Panc1 (cell line): ENCODE results near the gene PRKG1. TPM values are rescaled to one million over a fixed set of nuclear protein-coding genes. Genes with fewer than 3 reads are reported as not detected.

ENCODE experiments used
- ATAC-seq: fragments of 200-7000 bp; cut with Tn5 transposase; 2 replicates; pipeline ENCODE4 v1.9.1; 2020; ENCODE audit warnings: mild to moderate bottlenecking, moderate library complexity
- BruUV-seq: library from RNA; stranded (reverse); fragments of 400-500 nt; replicated peaks from 2 replicates; lab custom pipeline; 2021; lab: Mats Ljungman, UMichigan
- CTCF ChIA-PET: fragments of 300-600 bp; sonication (Branson Sonifier 250); formaldehyde crosslinking; loops from one replicate; lab custom pipeline; 2022; ENCODE audit warnings: antibody characterized with exemption; lab: Charles Lee
- POLR2A ChIA-PET: fragments of 300-600 bp; sonication (Branson Sonifier 250); formaldehyde crosslinking; loops from one replicate; lab custom pipeline; 2022; ENCODE audit warnings: antibody characterized with exemption; lab: Charles Lee
- DNase-seq: peaks from one replicate; pipeline ENCODE4 v3.0.0-alpha.2; 2010; ENCODE audit warnings: low read depth, low spot score
- H3K27ac ChIP-seq: 2 replicates; pipeline ENCODE4 v1.5.1; 2011; ENCODE audit warnings: mild to moderate bottlenecking, low read length, inconsistent platforms
- H3K27me3 ChIP-seq: fragments of 200-500 bp; sonication (Bioruptor generic); 2 replicates; pipeline ENCODE4 v1.6.0; 2014; ENCODE audit warnings: low read length, inconsistent platforms; ENCODE audit not compliant: control insufficient read depth, insufficient read depth
- H3K36me3 ChIP-seq: fragments of 200-500 bp; sonication (Bioruptor generic); 2 replicates; pipeline ENCODE4 v1.5.1; 2014; ENCODE audit warnings: inconsistent platforms, mild to moderate bottlenecking, low read length, moderate library complexity; ENCODE audit not compliant: control insufficient read depth, insufficient read depth
- H3K4me1 ChIP-seq: 2 replicates; pipeline ENCODE4 v1.5.1; 2011; ENCODE audit warnings: inconsistent platforms, mild to moderate bottlenecking, low read length, moderate library complexity; ENCODE audit not compliant: control insufficient read depth, insufficient read depth
- H3K4me3 ChIP-seq, 2 experiments: 2 replicates each; pipeline ENCODE4 v1.5.1; 2011 to 2012; ENCODE audit warnings: low read depth in 2 of 2, low read length in 2 of 2, mild to moderate bottlenecking in 2 of 2, inconsistent platforms in 1 of 2, moderate library complexity in 1 of 2
- H3K9me3 ChIP-seq: fragments of 200-500 bp; sonication (Bioruptor generic); 2 replicates; pipeline ENCODE4 v1.5.1; 2014; ENCODE audit warnings: low read depth, mild to moderate bottlenecking, inconsistent platforms, low read length, moderate library complexity; ENCODE audit not compliant: control insufficient read depth, insufficient read depth
- POLR2AphosphoS5 ChIP-seq: IDR thresholded peaks from 2 replicates; pipeline ENCODE4 v1.6.1; 2012; ENCODE audit warnings: mild to moderate bottlenecking, low read depth, low read length, moderate library complexity
- REST ChIP-seq, 2 experiments: IDR thresholded peaks; 2 replicates each; pipeline ENCODE4 v1.6.1; 2011 to 2012; ENCODE audit warnings: low read depth in 2 of 2, control low read depth in 1 of 2, low read length in 1 of 2, mild to moderate bottlenecking in 1 of 2, moderate library complexity in 1 of 2; ENCODE audit not compliant: insufficient read depth in 1 of 2
- SIN3A ChIP-seq: IDR thresholded peaks from 2 replicates; pipeline ENCODE4 v1.6.1; 2012; ENCODE audit warnings: low read depth, mild to moderate bottlenecking, low read length, moderate library complexity, borderline replicate concordance; ENCODE audit not compliant: insufficient read depth
- TCF7L2 ChIP-seq: IDR thresholded peaks from 2 replicates; pipeline ENCODE4 v1.6.1; 2011; ENCODE audit warnings: mild to moderate bottlenecking, low read depth, low read length, inconsistent platforms
- in situ Hi-C: cut with HindIII; loops from 2 replicates; pipeline ENCODE4 v1.10.0; 2016; ENCODE audit warnings: low sequenced_read_pairs, low pct_unique_long_range_greater_than_20kb
- intact Hi-C: fragments of 100-400 bp; cut with micrococcal nuclease; formaldehyde crosslinking; loops from one replicate; pipeline ENCODE4 v1.10.0; 2022; ENCODE audit not compliant: unreplicated experiment
- total RNA-seq: library from RNA; stranded (reverse); gene quantifications from one replicate; pipeline ENCODE4 v1.2.1, GENCODE V29; 2021; ENCODE audit not compliant: unreplicated experiment
- TF ChIP-seq, protein P1 (sequence below): fragments of 450-650 bp; IDR thresholded peaks from 2 replicates; pipeline ENCODE4 v1.5.1; 2017; ENCODE audit warnings: mild to moderate bottlenecking

Gene PRKG1
- total RNA-seq, 1 experiment from 2014 or later = 0.92 TPM

DNA sequence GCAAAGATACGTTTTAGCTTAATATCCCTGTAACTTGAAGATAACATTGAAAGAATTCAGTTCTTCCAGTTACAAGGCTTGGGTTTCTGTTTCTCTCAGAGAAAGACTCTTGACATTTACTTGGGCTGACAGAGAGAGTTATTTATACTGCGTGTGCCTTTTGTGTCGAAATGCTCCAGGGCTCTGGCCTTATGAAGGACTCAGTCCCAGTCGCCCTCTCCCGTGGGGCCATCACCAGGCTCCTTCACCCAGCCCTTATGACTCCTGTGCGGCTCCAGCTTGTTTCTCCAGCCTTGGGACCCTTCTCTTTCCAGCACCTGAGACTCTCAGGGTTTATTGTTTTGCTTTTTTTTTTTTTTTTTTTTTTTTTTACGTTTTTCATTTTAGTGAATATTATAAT is 997.5 kb downstream of the PRKG1 start:
- Histone ChIP-seq H3K27me3 (no peaks in the 10 kb centered on the region), H3K27ac (no peak overlapping the region), H3K4me1 (no peaks in the 10 kb centered on the region), H3K9me3 (no peaks in the 10 kb centered on the region), H3K36me3 (no peaks in the 10 kb centered on the region), H3K4me3 (no peak overlapping the region)
- no TSS peak for BruUV-seq
- intact Hi-C loops (no loop called here), in situ Hi-C loops (no loop called here)
- no peak for ATAC-seq
- DNase-seq = no peak
- CTCF ChIA-PET = no interaction called here
- POLR2A ChIA-PET = no interaction called here
- TF ChIP-seq, protein P1, sequence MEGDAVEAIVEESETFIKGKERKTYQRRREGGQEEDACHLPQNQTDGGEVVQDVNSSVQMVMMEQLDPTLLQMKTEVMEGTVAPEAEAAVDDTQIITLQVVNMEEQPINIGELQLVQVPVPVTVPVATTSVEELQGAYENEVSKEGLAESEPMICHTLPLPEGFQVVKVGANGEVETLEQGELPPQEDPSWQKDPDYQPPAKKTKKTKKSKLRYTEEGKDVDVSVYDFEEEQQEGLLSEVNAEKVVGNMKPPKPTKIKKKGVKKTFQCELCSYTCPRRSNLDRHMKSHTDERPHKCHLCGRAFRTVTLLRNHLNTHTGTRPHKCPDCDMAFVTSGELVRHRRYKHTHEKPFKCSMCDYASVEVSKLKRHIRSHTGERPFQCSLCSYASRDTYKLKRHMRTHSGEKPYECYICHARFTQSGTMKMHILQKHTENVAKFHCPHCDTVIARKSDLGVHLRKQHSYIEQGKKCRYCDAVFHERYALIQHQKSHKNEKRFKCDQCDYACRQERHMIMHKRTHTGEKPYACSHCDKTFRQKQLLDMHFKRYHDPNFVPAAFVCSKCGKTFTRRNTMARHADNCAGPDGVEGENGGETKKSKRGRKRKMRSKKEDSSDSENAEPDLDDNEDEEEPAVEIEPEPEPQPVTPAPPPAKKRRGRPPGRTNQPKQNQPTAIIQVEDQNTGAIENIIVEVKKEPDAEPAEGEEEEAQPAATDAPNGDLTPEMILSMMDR = no peak
- TF ChIP-seq TCF7L2 (no peak), REST (IDR thresholded peaks at IDR 0.05; ENCODE audit: insufficient read depth in 1 of 2, low read depth in 2 of 2, low read length in 1 of 2) (no peak)

DNA sequence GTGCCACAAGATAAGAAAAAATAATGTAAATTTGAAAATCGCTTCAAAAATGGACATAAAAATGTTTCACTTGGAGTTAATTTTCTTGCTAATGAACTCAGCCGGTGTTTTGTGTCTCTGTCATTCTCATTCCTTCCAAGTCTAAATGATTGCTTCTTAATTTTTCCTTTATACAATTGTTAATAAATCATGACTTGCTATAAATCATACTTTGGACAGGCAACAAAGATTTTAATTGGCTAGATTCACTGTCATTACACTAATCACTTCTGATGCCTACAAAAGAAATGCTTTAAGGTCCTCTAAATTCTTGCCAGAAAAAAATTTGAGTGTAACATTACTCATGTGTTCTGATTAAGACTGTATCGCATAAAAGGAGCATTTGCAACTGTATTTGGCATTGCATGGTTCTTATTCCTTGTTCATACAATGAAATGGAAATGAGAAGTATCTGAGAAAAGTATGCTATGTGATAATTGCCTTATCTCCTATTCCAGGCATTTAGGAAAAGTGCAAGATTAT is 1000.3 kb downstream of the PRKG1 start:
- DNase-seq (no peak), ATAC-seq (no peak)
- Histone ChIP-seq H3K36me3 (no peaks in the 10 kb centered on the region), H3K4me3 (no peak overlapping the region), H3K9me3 (no peaks in the 10 kb centered on the region), H3K27ac (no peak overlapping the region), H3K4me1 (no peaks in the 10 kb centered on the region), H3K27me3 (no peaks in the 10 kb centered on the region)
- TF ChIP-seq POLR2AphosphoS5 (no peak), REST (IDR thresholded peaks at IDR 0.05; ENCODE audit: insufficient read depth in 1 of 2, low read depth in 2 of 2, low read length in 1 of 2) (no peak), SIN3A (no peak), TCF7L2 (no peak)
- TF ChIP-seq, protein P1 = no peak
- intact Hi-C loops (no loop called here), in situ Hi-C loops (no loop called here)
- ChIA-PET CTCF (no interaction called here), POLR2A (no interaction called here)
- no TSS peak for BruUV-seq
